HTR-8/SVneo (cell line): ENCODE results near the gene CLEC19A.

Experiments
- DNase-seq: peaks from one replicate; pipeline ENCODE4 v3.0.0; 2011; ENCODE audit warnings: low spot score, mixed read lengths; ENCODE audit not compliant: insufficient read length
- FAIRE-seq: peaks from 2 replicates; lab custom pipeline; 2011; peaks lifted over from hg19 to GRCh38; lab: Jason Lieb, UNC

Gene CLEC19A

GRCh38 chr16:19285431-19285830 lies at the start of gene CLEC19A:
Gene CLEC19A (plus strand): TSS chr16:19285731. CDS start chr16:19285852, 121 bp downstream.
- no peak for DNase-seq
- FAIRE-seq, result no peak

DNA sequence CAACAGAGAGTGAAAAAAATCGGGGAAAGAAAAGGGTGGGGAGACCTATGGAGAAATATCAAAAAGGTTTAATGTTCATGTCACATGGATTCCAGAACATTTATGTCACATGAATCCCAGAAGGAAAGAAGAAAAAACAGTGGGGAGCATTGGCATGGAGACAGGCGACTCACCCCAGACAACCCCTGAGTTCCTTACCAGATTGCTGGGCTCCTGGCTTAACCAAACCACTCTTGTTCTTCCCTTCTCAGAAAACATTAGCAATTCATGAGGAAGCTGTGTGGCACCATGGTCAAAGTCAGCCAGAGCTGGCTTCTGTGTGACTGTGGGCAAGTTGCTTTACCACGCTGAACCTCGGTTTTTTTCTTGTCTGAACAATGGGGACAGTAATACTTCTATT lies 49.6 kb upstream of the CLEC19A start:
- FAIRE-seq, result no peak
- no peak for DNase-seq

DNA sequence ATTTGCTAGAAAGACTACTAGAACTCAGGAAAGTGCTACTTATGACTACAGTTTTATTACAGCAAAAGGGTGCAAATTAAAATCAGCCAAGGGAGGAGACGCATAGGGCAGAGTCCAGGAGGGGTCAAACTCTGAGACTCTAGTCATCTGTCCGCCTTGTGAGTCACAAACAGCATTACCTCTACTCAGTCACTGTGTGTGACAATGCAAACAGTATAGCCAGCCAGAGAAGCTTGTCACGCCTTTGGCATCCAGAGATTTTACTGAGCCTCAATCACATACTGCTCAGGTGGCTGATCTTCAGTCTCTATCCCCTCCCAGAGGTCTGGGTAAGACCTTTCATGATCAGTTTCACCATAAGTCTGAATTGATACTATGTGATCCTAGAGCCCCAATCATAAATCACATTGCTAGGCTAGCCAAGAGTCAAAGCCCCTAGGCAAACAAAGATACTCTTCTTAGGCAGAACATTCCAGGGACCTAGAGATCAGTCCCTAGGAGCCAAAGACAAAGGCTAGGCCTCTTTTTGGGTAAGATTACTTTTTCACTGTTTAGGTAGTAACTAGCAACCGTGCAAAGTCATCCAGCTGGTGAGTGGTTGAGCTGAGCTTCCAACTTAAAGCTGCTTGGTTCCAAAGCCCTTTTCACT lies 48.8 kb upstream of the CLEC19A start:
- FAIRE-seq (no peak), DNase-seq (no peak)

DNA sequence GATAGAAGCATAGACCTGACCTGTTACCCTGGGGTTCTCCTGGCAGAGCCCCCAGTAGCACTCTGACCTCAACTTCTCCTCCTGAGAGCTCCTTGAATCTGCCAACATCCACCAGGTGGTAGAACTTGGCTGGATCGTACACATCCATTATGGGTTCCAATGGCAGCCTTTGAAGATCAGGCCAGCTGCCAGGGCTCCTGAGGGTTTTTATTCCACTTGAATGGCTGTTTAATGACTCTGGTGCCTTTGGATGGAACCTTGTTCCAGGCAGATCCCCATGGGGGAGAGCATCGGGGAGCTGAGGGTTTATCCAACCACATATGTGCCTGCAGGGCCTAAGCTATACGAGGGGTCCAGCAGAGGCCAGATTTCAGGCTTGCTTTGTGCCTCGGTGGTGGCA lies 47.1 kb upstream of the CLEC19A start:
- DNase-seq (no peak), FAIRE-seq (no peak)

DNA sequence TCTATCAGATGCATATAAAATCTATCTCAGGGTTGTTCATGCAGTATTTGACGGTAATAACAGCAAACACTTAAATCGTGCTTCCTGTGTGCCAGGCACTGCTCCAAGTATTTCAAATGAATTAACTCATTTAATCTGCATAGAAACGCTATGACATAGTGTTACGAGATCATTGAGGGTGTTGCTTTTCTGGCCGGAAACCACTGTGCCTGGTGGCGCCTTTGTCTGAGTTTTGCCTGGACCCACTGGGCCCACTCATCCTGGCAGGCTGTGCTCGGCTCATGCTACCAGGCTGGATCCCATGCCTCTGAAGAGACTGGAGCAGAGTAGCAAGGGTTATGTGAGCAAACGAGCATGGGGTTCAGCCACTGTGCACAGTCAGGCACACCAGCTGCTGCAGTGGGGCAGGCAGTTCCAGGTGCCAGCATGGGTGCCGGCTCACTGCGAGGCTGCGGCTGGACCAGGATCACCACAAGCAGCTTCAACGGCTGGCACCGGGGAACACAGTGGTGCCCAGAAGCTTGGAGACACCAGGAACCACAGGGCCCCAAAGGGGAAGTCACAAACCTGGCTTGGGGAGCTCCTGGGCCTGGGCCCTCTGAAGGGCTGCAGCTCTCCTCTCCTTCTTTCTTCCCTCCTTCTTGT lies 45.9 kb upstream of the CLEC19A start:
- FAIRE-seq, result no peak
- DNase-seq, result no peak

- FAIRE-seq, result no peak
- no peak for DNase-seq
Observed at GRCh38 chr16:19240494-19240893, 45.0 kb upstream of the CLEC19A start.

GRCh38 chr16:19241512-19241911 lies 44.0 kb upstream of the CLEC19A start:
- no peak for FAIRE-seq
- DNase-seq, result no peak

- DNase-seq (no peak), FAIRE-seq (no peak)
Observed at GRCh38 chr16:19242186-19242585, 43.3 kb upstream of the CLEC19A start.

DNA sequence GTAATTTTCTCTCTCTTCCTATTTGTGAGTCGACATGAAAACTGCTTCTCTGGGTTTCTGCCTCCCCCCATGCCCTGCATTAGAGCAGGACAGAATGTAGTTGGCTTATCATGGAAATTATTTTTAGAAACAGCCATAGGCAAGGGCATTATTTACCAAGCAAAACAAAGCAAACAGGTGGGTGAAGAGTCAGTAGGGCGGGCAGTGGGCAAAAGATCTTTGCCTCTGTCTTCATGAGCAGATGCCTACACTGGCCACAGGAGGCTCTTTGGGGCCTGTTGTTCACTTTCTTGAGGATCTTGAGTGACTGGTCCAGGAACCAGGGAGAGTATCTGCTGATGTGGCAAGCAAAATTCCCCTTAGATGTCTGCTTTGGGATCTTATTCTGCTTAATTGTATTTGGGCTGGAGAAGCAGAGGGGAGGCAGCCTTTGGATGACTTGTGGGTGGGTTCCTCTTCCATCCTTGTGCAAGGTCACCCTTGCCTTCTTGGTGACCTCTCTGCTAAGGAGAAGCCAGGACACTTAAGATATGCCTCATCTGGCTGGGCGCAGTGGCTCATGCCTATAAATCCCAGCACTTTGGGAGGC lies 42.5 kb upstream of the CLEC19A start:
- DNase-seq (no peak), FAIRE-seq (no peak)

- no peak for DNase-seq
- no peak for FAIRE-seq
Observed at GRCh38 chr16:19245326-19245925, 40.1 kb upstream of the CLEC19A start.

- DNase-seq, result no peak
- no peak for FAIRE-seq
Observed at GRCh38 chr16:19252904-19253303, 32.6 kb upstream of the CLEC19A start.

- FAIRE-seq, result no peak
- no peak for DNase-seq
Observed at GRCh38 chr16:19254611-19255010, 30.9 kb upstream of the CLEC19A start.

GRCh38 chr16:19264123-19264673 lies 21.3 kb upstream of the CLEC19A start:
- no peak for FAIRE-seq
- no peak for DNase-seq

DNA sequence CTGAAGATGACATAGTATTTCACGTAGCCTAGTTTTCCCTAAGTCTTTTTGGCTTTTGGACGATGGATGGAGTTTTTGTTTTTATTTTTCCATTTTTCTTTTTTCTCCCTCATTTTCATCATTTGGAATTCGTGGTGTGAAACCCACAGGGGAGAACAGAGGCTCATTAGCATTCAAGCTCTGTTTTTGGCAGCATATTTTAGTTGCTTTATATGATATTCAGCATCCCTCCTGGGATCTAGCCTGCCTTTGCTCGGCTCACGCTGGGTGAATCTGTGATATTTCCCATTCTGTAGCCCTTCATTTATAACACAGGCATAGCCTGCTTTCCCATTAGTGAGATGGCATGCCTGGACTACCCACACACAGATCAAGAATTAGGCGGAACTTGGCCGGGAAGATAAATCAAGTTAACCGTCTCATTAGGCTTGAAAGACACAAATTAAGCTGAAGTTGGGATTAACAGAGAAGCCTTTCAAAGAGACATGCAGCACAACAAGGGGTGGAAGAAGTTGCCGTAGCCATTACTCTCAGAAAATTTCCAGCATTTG lies 20.1 kb upstream of the CLEC19A start:
- FAIRE-seq, result no peak
- DNase-seq, result no peak

- DNase-seq, result no peak
- FAIRE-seq, result no peak
Observed at GRCh38 chr16:19266774-19267173, 18.8 kb upstream of the CLEC19A start.

DNA sequence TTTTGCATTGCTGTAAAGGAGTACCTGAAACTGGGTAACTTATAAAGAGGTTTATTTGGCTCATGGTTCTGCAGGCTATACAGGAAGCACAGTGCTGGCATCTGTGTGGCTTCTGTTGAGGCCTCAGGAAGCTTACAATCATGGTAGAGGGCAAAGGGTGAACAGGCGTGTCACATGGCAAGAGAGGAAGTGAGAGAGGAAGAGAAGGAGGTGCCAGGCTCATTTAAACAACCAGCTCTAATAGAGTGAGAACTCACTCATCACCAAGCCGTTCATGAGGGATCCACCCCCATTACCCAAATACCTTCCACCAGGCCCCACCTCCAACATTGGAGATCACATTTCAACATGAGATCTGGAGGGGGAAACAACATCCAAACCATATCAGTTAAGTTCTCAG lies 16.4 kb upstream of the CLEC19A start:
- FAIRE-seq (no peak), DNase-seq (no peak)

GRCh38 chr16:19274165-19274797 lies 11.2 kb upstream of the CLEC19A start:
- no peak for FAIRE-seq
- no peak for DNase-seq

- FAIRE-seq, result no peak
- no peak for DNase-seq
Observed at GRCh38 chr16:19278403-19278802, 7.1 kb upstream of the CLEC19A start.

GRCh38 chr16:19281246-19281645 lies 4.3 kb upstream of the CLEC19A start:
- no peak for FAIRE-seq
- no peak for DNase-seq

DNA sequence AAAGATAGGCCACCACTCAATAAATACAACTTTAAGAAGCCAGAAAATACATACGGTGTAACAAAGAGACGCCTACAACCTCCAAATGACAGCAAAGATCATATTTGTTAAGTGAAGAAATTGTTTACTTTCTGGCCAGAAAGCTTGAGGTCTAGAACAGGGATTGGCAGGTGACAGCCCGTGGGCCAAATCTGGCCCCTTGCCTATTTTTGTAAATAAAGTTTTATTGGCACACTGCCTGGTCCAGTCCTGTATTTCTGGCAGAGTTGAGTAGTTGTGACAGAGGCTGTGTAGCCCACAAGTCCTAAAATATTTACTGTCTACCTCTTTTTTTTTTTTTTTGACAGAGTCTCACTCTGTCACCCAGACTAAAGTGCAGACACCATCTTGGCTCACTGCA lies 3.4 kb upstream of the CLEC19A start:
- FAIRE-seq (no peak), DNase-seq (no peak)
